GM10266 (cell line): ENCODE results near the gene MSH2.

Experiments used
- DNase-seq: peaks from one replicate; pipeline ENCODE4 v3.0.0; 2012; ENCODE audit errors: extremely low spot score
- CTCF ChIP-seq: IDR thresholded peaks from 2 replicates; pipeline ENCODE4 v1.5.1; 2012; ENCODE audit warnings: mild to moderate bottlenecking, low read depth; ENCODE audit not compliant: control insufficient read depth, insufficient read depth; ENCODE audit errors: missing control alignments

MSH2 gene

GRCh38 chr2:47504174-47504810 is 101.3 kb downstream of the MSH2 start:
- TF ChIP-seq CTCF, result no peak
- no peak for DNase-seq

- TF ChIP-seq CTCF, result no peak
- DNase-seq, result no peak
Measured at GRCh38 chr2:47506024-47506423, 103.1 kb downstream of the MSH2 start.

- no peak for DNase-seq
- TF ChIP-seq CTCF, result no peak
Measured at GRCh38 chr2:47506436-47506835, 103.5 kb downstream of the MSH2 start.

- no peak for DNase-seq
- no peak for TF ChIP-seq CTCF
Measured at GRCh38 chr2:47508080-47508479, 105.1 kb downstream of the MSH2 start.

GRCh38 chr2:47508641-47509040 is 105.7 kb downstream of the MSH2 start:
- DNase-seq, result no peak
- no peak for TF ChIP-seq CTCF

- DNase-seq, result no peak
- TF ChIP-seq CTCF, result no peak
Measured at GRCh38 chr2:47509250-47509649, 106.3 kb downstream of the MSH2 start.

- no peak for TF ChIP-seq CTCF
- DNase-seq, result no peak
Measured at GRCh38 chr2:47509821-47510385, 106.9 kb downstream of the MSH2 start.
